Activated naive CD8-positive, alpha-beta T cell treated with anti-CD3 and anti-CD28 coated beads, Interleukin-2, amount 10 ng/mL, durations not matched to agents 7 days and 5 days (primary cell): Measurements from ENCODE around the gene SLC29A3. TPM values are rescaled to one million over a fixed set of nuclear protein-coding genes. Genes with fewer than 3 reads are reported as not detected.
A peak's percentile ranks its signal among the peaks of the same experiment; 100 is the strongest.
"Not testable (repeated sequence)": the region's sequence is repeated elsewhere in the genome, so short reads cannot be mapped to it uniquely, and the experiment has no call there.

Experiments used
- ATAC-seq: fragments of 150-1000 bp; cut with Tn5 transposase; one replicate; pipeline ENCODE4 v1.10.0; 2021; ENCODE audit warnings: low read depth, moderate library complexity
- POLR2A ChIA-PET: fragments of 350-600 bp; sonication (Branson Sonifier 250); formaldehyde crosslinking; loops from one replicate; lab custom pipeline; 2021; ENCODE audit warnings: antibody characterized with exemption; lab: Charles Lee
- DNase-seq: peaks from one replicate; pipeline ENCODE4 v3.0.0; 2021
- H3K27ac Mint-ChIP-seq: one replicate; pipeline ENCODE4 v1.8.0; 2022; ENCODE audit warnings: mild to moderate bottlenecking, mixed read lengths
- H3K27me3 Mint-ChIP-seq: one replicate; pipeline ENCODE4 v1.8.0; 2022; ENCODE audit warnings: mild to moderate bottlenecking, moderate library complexity, mixed read lengths
- H3K36me3 Mint-ChIP-seq: one replicate; pipeline ENCODE4 v1.8.0; 2021; ENCODE audit warnings: mild to moderate bottlenecking, mixed read lengths
- H3K4me1 Mint-ChIP-seq: one replicate; pipeline ENCODE4 v1.8.0; 2021; ENCODE audit warnings: mixed read lengths
- H3K4me3 Mint-ChIP-seq: one replicate; pipeline ENCODE4 v1.8.0; 2022; ENCODE audit warnings: mild to moderate bottlenecking, moderate library complexity, mixed read lengths
- H3K9me3 Mint-ChIP-seq: one replicate; pipeline ENCODE4 v1.8.0; 2021; ENCODE audit warnings: mixed read lengths
- total RNA-seq, 2 experiments: library from RNA; stranded (reverse); gene quantifications; one replicate each; pipeline ENCODE4 v1.2.3, GENCODE V29; 2021

Gene SLC29A3
- total RNA-seq = 1 to 10 TPM; 5.6 to 5.8 TPM

DNA sequence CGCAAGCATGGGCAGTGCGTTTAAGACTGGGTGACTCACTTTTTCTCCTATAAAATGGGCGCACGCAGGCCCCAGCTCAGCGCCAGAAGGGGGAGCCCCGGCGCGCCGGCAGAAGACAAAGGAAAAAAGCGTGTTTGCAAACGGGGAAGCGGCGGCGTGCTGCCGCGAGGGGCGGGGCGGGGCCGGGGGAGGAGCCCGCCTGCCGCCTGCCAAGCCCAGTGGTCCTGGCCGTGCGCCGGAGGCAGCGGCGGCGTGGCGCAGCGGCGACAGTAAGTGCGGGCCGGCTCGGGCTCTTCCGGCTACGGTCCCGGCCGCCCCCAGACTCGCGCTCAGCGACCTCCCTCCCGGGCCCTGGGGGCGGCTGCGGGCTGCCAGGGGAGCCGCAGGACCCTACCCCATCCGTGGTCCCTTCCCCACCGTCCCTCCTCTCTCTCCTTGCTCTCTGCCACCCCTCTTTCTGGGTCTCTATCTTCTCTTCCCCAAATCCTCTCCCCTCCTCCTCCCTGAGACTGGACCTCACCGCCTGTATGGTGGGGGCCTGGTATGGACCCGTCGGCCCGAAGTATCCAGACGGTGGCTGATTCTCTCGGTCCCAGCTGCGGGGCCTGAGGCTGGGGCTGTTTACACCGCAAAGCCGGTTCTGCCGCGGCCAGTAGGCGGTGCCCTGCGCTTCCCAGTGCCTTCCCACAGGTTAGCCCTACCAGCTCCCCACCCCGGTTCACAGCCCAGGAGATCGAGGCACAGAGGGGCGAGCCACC is at the start of gene SLC29A3:
SLC29A3 (plus strand) TSS at position 218 of the 758 bp plus-strand sequence; CDS start at position 269, 51 bp downstream.
- POLR2A ChIA-PET = interaction anchor here (0.9 to 1.2 kb wide), 3 partner anchors 10 to 58 kb away, joined by 3 read pairs; no protein-coding TSS in a partner anchor
- H3K36me3 Mint-ChIP-seq = peaks cover 9% of the 10 kb centered on the region
- H3K27ac Mint-ChIP-seq = peak within 1 kb of the TSS; percentile 88
- peaks cover 1% of the 10 kb centered on the region for H3K9me3 Mint-ChIP-seq
- no peaks in the 10 kb centered on the region for H3K27me3 Mint-ChIP-seq
- DNase-seq = peak; percentile 84
- H3K4me1 Mint-ChIP-seq = peaks cover 25% of the 10 kb centered on the region
- peak within 1 kb of the TSS; percentile 96 for H3K4me3 Mint-ChIP-seq
- ATAC-seq = peak; percentile 91

DNA sequence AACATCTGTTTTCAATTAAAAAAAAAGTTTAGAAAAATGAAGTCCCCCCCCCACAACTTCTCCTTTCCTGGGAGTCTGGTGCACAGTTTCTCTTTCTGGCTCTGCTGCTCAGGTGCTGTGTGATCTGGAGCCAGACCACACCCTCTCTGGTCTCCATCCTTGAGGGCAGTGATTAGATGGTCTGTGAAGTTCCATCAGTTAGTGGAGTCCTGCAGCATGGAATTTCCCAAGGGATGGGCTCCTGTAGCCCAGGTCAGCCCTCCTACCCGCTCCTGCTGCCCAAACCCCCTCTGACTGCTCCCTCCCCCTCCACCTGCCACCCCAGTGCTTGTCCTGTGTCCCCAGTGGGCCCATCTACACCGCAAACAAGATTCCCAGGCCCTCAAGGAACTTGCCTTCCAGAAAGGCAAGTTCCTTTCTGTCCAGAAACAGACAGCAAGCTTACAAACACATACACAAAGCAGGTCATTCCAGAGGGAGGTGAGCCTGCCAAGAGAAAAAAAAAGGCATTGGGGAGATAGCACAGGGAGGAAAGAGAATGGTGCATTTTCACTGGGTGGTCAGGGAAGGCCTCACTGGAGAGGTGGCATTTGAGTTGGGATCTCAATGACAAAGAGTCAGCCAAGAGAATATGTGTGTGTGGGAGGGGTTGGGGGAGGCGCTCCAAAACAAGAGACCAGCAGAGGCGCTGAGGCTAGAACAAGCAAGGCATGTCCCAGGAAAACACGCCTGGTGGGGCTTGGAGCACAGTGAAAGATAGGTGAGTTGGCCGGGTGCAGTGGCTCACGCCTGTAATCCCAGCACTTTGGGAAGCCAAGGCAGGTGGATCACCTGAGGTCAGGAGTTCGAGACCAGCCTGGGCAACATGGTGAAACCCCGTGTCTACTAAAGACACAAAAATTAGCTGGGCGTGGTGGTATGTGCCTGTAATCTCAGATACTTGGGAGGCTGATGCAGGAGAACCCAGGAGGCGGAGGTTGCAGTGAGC is 49.5 kb upstream of the SLC29A3 start:
- ATAC-seq = no peak
- Mint-ChIP-seq H3K36me3 (no peaks in the 10 kb centered on the region), H3K4me1 (peaks cover 9% of the 10 kb centered on the region), H3K4me3 (no peak overlapping the region), H3K27ac (peak overlapping the region; percentile 15), H3K27me3 (no peaks in the 10 kb centered on the region), H3K9me3 (no peaks in the 10 kb centered on the region)
- POLR2A ChIA-PET = no interaction called here
- DNase-seq = no peak

DNA sequence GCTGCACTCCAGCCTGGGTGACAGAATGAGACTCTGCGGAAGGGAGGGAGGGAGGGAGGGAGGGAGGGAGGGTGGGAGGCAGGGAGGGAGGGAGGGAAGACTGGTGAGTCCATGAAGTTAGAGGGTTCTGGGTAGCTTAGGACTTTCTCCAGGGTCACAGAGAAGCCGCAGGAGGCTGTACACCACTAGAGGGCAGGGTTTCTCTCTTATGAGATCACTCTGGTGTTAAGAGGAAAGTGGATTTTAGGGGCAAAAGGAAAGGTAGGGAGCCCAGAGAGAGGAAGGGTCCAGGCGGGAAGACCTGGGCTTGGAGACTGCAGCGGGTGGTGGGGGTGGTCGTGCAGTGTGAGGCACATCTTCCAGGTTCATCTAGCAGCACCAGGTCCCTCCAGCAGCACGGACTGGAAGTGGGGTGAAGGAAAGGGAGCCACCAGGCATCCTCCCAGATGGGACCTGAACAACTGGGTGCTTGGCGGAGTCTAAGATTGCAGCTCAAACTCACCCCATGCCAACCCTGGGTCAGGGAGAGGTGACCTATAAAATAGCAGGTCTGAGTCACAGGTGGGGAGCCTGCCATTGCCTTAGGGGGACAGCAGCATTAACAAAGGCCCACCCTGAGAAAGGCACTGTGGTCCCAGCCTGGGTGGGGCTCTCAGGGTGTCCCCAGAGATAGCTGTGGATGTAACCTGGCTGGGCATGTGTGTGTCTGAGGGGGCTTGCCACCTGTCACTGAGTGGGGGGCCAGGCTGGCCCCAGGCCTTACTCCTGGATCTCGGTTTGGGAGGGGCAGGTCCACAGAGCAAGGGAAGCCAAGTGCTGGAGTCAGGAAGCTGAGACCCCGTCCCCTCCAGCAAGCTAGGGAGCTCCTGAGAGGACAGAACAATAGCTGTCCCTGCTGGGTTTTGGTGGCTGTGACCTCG is 48.5 kb upstream of the SLC29A3 start:
- POLR2A ChIA-PET = no interaction called here
- H3K27me3 Mint-ChIP-seq = peaks cover 1% of the 10 kb centered on the region
- H3K4me1 Mint-ChIP-seq = peaks cover 11% of the 10 kb centered on the region
- no peak overlapping the region for H3K27ac Mint-ChIP-seq
- ATAC-seq = peak; percentile 84
- H3K4me3 Mint-ChIP-seq = no peak overlapping the region
- DNase-seq = no peak
- H3K9me3 Mint-ChIP-seq = no peaks in the 10 kb centered on the region
- no peaks in the 10 kb centered on the region for H3K36me3 Mint-ChIP-seq

DNA sequence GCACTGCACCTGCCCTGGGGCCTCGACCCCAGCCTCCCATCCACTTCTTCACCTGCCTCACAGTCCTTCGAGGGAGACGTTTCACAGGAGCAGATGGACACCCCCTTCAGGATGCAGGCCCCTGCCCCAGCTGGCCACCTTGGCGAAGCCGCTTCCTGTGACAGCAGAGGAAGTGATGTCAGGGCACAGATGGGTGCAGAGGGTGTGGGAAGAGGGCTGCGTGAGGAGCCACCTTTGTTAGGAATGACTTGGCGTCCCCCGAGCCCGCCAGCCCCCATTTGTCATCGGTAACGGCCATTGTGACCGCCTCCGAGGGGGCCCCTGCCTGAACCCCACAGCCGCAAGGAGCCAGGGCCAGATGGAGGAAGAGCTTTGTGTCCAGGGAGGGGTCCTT is 47.4 kb upstream of the SLC29A3 start:
- POLR2A ChIA-PET = no interaction called here
- Mint-ChIP-seq H3K9me3 (no peaks in the 10 kb centered on the region), H3K4me3 (no peak overlapping the region), H3K27me3 (peaks cover 1% of the 10 kb centered on the region), H3K27ac (peak overlapping the region; percentile 35), H3K4me1 (peaks cover 11% of the 10 kb centered on the region), H3K36me3 (no peaks in the 10 kb centered on the region)
- ATAC-seq = no peak
- no peak for DNase-seq

DNA sequence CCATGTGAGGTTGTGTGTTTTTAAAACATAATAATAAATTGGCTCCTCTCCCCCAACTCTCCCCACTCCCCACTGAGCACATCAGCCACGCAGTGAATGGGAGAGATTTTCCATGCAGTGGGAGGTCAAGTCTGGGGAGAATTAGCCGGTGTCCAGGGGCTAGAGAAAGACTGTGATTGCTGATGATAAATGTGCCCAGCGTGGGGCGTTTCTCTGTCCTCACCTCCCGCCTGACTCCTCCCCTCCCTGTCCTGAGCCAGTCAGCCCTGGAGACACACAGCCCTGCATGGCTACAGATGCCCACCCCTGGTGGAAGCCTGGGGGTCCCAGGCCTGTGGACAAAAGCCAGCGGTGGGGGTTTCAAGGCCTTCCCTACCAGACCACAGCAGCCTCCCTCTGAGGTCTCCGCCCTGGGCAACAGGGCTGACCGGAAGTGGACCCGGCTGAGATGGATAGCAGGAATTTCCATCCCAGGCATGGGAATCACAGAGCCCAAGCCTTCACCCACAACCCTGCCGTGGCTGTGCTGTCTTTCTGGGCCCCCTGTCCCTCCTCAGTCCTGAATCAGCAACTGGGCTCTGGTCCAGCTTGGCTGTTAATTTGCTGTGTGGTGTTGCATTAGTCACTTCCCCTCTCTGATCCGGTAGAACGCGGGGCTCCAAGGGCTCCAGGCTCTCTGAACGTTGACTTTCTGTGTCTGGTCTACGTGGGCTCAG is 46.8 kb upstream of the SLC29A3 start:
- peaks cover 1% of the 10 kb centered on the region for H3K27me3 Mint-ChIP-seq
- H3K4me1 Mint-ChIP-seq = peaks cover 11% of the 10 kb centered on the region
- no peaks in the 10 kb centered on the region for H3K9me3 Mint-ChIP-seq
- POLR2A ChIA-PET = no interaction called here
- H3K27ac Mint-ChIP-seq = no peak overlapping the region
- DNase-seq = no peak
- H3K4me3 Mint-ChIP-seq = no peak overlapping the region
- no peaks in the 10 kb centered on the region for H3K36me3 Mint-ChIP-seq
- ATAC-seq = no peak

DNA sequence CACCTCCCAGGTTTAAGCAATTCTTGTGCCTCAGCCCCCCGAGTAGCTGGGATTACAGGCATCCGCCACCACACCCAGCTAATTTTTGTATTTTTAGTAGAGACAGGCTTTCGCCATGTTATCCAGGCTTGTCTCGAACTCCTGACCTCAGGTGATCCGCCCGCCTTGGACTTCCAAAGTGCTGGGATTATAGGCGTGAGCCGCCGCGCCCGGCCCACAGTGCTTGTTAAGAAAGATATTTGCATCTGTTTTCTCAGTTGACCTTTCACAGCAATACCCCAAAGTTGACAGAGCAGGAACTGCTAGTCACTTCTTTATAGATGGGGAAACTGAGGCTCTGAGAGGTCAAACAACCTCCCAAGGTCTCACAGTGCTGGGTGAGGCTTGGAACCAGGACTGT is 46.1 kb upstream of the SLC29A3 start:
- H3K9me3 Mint-ChIP-seq, DNase-seq, ATAC-seq, H3K27me3 Mint-ChIP-seq, H3K4me3 Mint-ChIP-seq, H3K27ac Mint-ChIP-seq, POLR2A ChIA-PET, H3K36me3 Mint-ChIP-seq: not testable (repeated sequence)
- H3K4me1 Mint-ChIP-seq = peaks cover 11% of the 10 kb centered on the region

DNA sequence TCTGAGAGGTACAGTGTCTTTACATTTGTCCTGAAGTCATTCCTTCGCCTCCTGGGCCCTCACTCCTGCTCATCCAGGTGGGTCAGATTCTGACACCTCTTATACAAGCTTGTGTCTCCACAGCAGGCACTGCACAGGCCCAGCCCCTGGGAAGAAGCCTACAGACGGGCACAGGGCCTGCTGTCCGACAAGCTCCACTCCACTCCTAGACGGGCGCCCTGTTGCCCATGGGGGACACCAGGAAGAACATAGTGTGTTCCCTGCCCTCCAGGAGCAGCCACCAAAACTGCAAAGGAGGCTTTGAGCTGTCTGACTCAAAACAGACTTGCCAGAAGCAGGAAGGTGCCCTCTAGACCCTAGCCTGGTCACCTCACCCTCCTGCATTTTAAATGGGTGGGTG is 45.6 kb upstream of the SLC29A3 start:
- H3K9me3 Mint-ChIP-seq = no peaks in the 10 kb centered on the region
- ATAC-seq (no peak), DNase-seq (no peak)
- POLR2A ChIA-PET = no interaction called here
- no peak overlapping the region for H3K4me3 Mint-ChIP-seq
- no peak overlapping the region for H3K27ac Mint-ChIP-seq
- no peaks in the 10 kb centered on the region for H3K36me3 Mint-ChIP-seq
- peaks cover 11% of the 10 kb centered on the region for H3K4me1 Mint-ChIP-seq
- peaks cover 1% of the 10 kb centered on the region for H3K27me3 Mint-ChIP-seq

DNA sequence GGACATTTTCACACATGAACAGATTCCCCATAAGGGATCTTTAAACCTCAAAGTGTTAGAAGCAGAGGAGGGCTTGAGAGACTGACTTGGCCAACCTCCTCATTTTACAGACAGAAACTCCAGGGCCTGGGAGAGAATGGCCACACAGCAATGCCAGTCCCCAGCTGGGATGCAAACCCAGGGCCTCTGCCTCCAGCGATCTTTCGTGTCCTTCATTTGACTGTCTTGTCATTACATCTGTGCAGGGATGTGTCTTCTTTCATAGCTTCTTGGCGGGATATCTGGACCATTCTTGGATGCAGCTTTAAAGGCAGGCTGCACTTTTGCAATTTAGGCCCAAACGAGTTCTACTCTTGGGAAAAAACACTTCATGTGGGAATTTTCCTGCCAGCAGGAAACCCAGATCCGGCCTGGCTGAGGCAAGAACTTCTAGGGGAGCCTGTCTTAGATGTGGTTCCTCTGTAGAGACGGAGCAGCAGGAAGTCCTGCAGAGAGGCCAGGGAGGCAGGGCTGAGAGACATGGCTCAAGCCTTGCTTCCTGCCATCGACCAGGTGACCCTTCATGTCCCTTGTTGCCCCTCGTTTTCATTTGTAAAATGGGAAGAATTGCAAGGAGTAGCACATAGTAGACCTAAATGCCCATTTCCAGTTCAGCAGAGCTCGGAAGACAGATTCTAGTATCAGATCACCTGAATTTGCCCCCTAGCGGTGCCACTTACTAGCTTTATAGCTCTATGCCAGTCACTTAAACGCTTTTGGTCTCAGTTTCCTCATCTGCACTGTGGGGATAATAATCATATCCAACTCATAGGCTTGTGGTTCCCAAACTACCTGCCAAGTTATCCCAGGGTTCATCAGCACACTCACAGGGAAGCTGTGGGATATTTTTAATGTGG is 43.9 kb upstream of the SLC29A3 start:
- POLR2A ChIA-PET = no interaction called here
- H3K27me3 Mint-ChIP-seq = peaks cover 1% of the 10 kb centered on the region
- H3K27ac Mint-ChIP-seq = no peak overlapping the region

DNA sequence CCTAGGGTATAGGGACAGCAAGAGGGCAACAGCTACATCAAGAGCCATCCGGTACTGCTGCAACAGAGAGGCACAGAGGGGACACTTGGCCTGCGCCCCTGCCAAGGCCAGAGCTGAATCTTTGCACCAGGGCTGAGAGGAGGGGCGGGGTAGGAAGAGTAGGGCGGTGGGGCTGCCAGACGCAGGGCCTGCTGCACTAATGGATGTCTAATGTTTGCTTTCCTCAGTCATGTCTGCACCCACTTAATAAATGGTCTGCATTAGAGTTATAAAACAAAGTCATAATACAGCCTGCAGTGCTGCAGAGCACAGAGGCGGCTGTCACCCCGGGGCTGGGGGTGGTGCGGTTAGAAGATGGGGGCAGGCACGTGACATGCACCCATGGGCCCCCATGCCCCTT is 42.2 kb upstream of the SLC29A3 start:
- H3K4me3 Mint-ChIP-seq = no peak overlapping the region
- H3K4me1 Mint-ChIP-seq = peaks cover 5% of the 10 kb centered on the region
- no peaks in the 10 kb centered on the region for H3K36me3 Mint-ChIP-seq
- peaks cover 1% of the 10 kb centered on the region for H3K27me3 Mint-ChIP-seq
- no peaks in the 10 kb centered on the region for H3K9me3 Mint-ChIP-seq
- ATAC-seq = no peak
- DNase-seq = no peak
- POLR2A ChIA-PET = no interaction called here
- no peak overlapping the region for H3K27ac Mint-ChIP-seq

More for the DNA sequence above, 43.9 kb upstream of the SLC29A3 start:
- Mint-ChIP-seq H3K4me3 (no peak overlapping the region), H3K4me1 (peaks cover 11% of the 10 kb centered on the region), H3K36me3 (no peaks in the 10 kb centered on the region), H3K9me3 (no peaks in the 10 kb centered on the region)
- ATAC-seq (no peak), DNase-seq (no peak)

DNA sequence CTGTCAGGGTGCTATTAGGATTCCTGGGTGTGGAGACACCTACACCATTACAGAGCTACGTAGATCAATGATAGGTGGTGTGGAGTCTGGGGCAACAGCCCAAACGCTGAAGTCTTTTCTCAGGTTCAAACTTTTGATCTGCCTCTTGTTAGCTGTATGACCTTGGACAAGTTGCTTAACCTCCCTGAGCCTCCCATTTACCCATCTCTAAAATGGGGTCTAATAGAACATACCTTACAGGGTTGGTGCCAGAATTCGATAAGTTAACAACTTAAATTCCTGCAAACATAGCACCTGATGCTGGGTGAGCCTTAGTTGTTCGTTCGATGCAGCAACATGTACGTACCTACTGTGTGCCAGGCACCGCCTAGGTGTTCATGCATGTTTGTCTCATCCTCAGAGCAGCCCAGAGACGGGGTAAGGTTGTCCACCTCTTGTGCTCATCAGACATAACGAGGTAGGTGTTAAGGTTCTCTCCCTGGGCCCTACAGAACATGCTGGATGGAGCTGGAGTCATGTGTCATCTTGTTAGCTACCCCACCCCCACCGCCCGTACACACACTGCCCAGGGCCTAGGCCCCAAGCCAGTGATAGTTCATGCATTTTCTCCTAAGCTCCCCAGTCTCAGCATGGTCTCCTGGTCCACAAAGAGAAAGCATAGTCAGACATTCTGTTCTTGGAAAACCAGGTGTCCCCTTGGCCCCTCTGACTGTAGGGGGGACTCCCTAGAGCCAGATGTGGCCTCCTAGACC is 41.0 kb upstream of the SLC29A3 start:
- POLR2A ChIA-PET = interaction anchor here (0.5 kb wide), 1 partner anchor 465 kb away, joined by 3 read pairs; no protein-coding TSS in a partner anchor
- DNase-seq (no peak), ATAC-seq (no peak)
- no peaks in the 10 kb centered on the region for H3K36me3 Mint-ChIP-seq
- H3K4me1 Mint-ChIP-seq = peaks cover 5% of the 10 kb centered on the region
- H3K4me3 Mint-ChIP-seq = no peak overlapping the region
- H3K27me3 Mint-ChIP-seq = peaks cover 1% of the 10 kb centered on the region
- no peak overlapping the region for H3K27ac Mint-ChIP-seq
- H3K9me3 Mint-ChIP-seq = no peaks in the 10 kb centered on the region
